Measurements from ENCODE around the gene KCTD13.

The KCTD13 gene

DNA sequence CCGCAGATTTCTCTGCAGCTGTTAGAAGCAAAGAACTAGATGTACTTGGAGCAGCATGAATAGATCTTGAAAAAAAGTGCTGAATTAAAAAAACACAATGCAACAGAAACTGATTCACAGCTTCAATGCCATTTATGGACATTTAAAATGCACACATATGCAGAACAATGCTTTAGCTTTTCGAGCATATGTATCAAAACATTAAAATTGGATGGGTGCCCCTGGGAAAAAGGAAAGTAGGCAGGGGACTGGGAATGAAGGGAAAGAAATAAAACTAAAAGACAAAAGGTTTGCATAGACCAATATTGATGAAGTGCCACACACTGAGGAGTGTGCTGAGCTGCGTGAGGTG is 5.0 kb downstream of the KCTD13 start:
- H3K4me1 ChIP-seq (ENCODE audit: control insufficient read depth, insufficient read depth, low read length) = peaks cover 4% of the 10 kb centered on the region; the same call in 1 of the 2 replicates
- ChIA-PET CTCF (interaction anchor here (0.6 kb wide), 1 partner anchor 230 kb away, joined by 4 read pairs; no protein-coding TSS in a partner anchor), POLR2A (interaction anchor here (0.6 kb wide), 1 partner anchor 97 kb away, joined by 10 read pairs; no protein-coding TSS in a partner anchor)
- TF ChIP-seq TCF7L2 (IDR thresholded peaks at IDR 0.05; ENCODE audit: borderline replicate concordance, low read depth, low read length) (no peak), ZNF202 (tag by site-specific recombination; IDR thresholded peaks at IDR 0.05; ENCODE audit: borderline replicate concordance) (no peak), OSR2 (tag by site-specific recombination; IDR thresholded peaks at IDR 0.05) (no peak), ZNF621 (tag by site-specific recombination; IDR thresholded peaks at IDR 0.05) (no peak), ZNF571 (tag by site-specific recombination; IDR thresholded peaks at IDR 0.05) (no peak), ZNF37A (tag by site-specific recombination; IDR thresholded peaks at IDR 0.05) (no peak), ZNF707 (tag by site-specific recombination; IDR thresholded peaks at IDR 0.05) (no peak), ZNF501 (tag by site-specific recombination; IDR thresholded peaks at IDR 0.05) (no peak), ZNF274 (IDR thresholded peaks at IDR 0.05; ENCODE audit: low read length) (no peak), ZNF274 (tag by site-specific recombination; IDR thresholded peaks at IDR 0.05; ENCODE audit: borderline replicate concordance) (no peak), ZNF747 (tag by site-specific recombination; IDR thresholded peaks at IDR 0.05) (no peak), GFI1B (tag by site-specific recombination; IDR thresholded peaks at IDR 0.05) (no peak), ZNF391 (tag by site-specific recombination; IDR thresholded peaks at IDR 0.05; ENCODE audit: borderline replicate concordance, low read depth) (no peak), WT1 (tag by site-specific recombination; IDR thresholded peaks at IDR 0.05) (no peak), ZNF596 (tag by site-specific recombination; IDR thresholded peaks at IDR 0.05) (no peak), ZNF155 (tag by site-specific recombination; IDR thresholded peaks at IDR 0.05) (no peak), ZNF560 (tag by site-specific recombination; IDR thresholded peaks at IDR 0.05; ENCODE audit: borderline replicate concordance) (no peak), ZNF140 (tag by site-specific recombination; IDR thresholded peaks at IDR 0.05) (no peak), ZBTB48 (tag by site-specific recombination; IDR thresholded peaks at IDR 0.05) (no peak)
- TF ChIP-seq, protein P1, sequence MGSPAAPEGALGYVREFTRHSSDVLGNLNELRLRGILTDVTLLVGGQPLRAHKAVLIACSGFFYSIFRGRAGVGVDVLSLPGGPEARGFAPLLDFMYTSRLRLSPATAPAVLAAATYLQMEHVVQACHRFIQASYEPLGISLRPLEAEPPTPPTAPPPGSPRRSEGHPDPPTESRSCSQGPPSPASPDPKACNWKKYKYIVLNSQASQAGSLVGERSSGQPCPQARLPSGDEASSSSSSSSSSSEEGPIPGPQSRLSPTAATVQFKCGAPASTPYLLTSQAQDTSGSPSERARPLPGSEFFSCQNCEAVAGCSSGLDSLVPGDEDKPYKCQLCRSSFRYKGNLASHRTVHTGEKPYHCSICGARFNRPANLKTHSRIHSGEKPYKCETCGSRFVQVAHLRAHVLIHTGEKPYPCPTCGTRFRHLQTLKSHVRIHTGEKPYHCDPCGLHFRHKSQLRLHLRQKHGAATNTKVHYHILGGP (tag by site-specific recombination; IDR thresholded peaks at IDR 0.05) = no peak
- TF ChIP-seq, protein P2, sequence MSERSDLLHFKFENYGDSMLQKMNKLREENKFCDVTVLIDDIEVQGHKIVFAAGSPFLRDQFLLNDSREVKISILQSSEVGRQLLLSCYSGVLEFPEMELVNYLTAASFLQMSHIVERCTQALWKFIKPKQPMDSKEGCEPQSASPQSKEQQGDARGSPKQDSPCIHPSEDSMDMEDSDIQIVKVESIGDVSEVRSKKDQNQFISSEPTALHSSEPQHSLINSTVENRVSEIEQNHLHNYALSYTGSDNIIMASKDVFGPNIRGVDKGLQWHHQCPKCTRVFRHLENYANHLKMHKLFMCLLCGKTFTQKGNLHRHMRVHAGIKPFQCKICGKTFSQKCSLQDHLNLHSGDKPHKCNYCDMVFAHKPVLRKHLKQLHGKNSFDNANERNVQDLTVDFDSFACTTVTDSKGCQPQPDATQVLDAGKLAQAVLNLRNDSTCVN (tag by site-specific recombination; optimal IDR thresholded peaks at IDR 0.05) = no peak
- H3K9me3 ChIP-seq (ENCODE audit: control insufficient read depth, insufficient read depth, low read depth, low read length) = no peaks in the 10 kb centered on the region
- no peak overlapping the region for H3K4me3 ChIP-seq (ENCODE audit: low read depth, low read length)
- peaks cover 10 to 48% of the 10 kb centered on the region in 2 experiments for H3K36me3 ChIP-seq (ENCODE audit: control insufficient read depth in 2 of 2, insufficient read depth in 1 of 2, low read length in 2 of 2)
- H3K27ac ChIP-seq (ENCODE audit: extremely low read depth, low read depth, low read length) = no peak overlapping the region

DNA sequence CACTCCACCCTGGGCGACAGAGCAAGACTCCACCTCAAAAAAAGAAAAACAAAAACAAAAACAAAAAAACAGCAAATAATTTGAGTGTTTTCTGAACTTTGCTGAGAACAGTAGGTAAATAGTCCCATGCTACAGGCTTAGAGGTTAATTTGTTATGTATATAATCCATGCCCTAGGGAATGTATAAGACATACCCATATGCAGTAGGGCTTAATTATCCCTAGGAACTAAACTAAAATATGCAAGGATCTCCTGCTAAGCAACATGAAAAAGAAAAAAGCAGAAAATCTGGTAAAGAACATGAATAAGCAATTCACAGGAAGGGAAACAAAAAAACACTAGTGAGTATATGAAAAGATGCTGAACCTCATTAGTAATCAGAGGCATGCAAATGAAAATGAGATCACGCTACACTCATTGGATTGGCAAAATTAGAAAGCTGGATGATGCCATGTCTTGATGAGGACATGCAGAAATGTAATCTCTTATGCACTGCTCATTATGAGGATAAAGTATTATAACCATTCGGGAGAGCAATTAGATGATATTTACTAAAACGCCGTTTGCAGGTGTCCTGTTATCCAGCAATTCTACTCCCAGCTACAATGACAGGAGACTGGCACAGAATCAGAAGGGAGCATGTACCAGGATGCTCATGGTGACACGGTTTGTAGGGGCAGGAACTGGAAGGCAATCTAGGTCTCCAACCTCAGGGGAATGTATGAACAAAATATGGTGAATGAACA is 5.6 kb downstream of the KCTD13 start:
- peaks cover 4% of the 10 kb centered on the region; the same call in 1 of the 2 replicates for H3K4me1 ChIP-seq (ENCODE audit: control insufficient read depth, insufficient read depth, low read length)
- CTCF ChIA-PET = interaction anchor here (0.6 kb wide), 1 partner anchor 230 kb away, joined by 4 read pairs; no protein-coding TSS in a partner anchor
- POLR2A ChIA-PET = interaction anchor here (0.6 kb wide), 1 partner anchor 97 kb away, joined by 10 read pairs; no protein-coding TSS in a partner anchor
- no peak for TF ChIP-seq ZNF530 (tag by site-specific recombination; IDR thresholded peaks at IDR 0.05; ENCODE audit: low read depth)
- no peak for TF ChIP-seq ZNF37A (tag by site-specific recombination; IDR thresholded peaks at IDR 0.05)
- no peak for TF ChIP-seq ZNF140 (tag by site-specific recombination; IDR thresholded peaks at IDR 0.05)
- no peak for TF ChIP-seq ZNF510 (tag by site-specific recombination; IDR thresholded peaks at IDR 0.05; ENCODE audit: insufficient replicate concordance)
- TF ChIP-seq KLF7 (tag by site-specific recombination; IDR thresholded peaks at IDR 0.05; ENCODE audit: borderline replicate concordance) = no peak
- TF ChIP-seq ZFP37 (tag by site-specific recombination; IDR thresholded peaks at IDR 0.05) = no peak
- no peak for TF ChIP-seq ZNF354C (tag by site-specific recombination; IDR thresholded peaks at IDR 0.05; ENCODE audit: borderline replicate concordance, low read depth)
- no peak for TF ChIP-seq SALL2 (tag by site-specific recombination; IDR thresholded peaks at IDR 0.05; ENCODE audit: borderline replicate concordance)
- TF ChIP-seq, protein P3, sequence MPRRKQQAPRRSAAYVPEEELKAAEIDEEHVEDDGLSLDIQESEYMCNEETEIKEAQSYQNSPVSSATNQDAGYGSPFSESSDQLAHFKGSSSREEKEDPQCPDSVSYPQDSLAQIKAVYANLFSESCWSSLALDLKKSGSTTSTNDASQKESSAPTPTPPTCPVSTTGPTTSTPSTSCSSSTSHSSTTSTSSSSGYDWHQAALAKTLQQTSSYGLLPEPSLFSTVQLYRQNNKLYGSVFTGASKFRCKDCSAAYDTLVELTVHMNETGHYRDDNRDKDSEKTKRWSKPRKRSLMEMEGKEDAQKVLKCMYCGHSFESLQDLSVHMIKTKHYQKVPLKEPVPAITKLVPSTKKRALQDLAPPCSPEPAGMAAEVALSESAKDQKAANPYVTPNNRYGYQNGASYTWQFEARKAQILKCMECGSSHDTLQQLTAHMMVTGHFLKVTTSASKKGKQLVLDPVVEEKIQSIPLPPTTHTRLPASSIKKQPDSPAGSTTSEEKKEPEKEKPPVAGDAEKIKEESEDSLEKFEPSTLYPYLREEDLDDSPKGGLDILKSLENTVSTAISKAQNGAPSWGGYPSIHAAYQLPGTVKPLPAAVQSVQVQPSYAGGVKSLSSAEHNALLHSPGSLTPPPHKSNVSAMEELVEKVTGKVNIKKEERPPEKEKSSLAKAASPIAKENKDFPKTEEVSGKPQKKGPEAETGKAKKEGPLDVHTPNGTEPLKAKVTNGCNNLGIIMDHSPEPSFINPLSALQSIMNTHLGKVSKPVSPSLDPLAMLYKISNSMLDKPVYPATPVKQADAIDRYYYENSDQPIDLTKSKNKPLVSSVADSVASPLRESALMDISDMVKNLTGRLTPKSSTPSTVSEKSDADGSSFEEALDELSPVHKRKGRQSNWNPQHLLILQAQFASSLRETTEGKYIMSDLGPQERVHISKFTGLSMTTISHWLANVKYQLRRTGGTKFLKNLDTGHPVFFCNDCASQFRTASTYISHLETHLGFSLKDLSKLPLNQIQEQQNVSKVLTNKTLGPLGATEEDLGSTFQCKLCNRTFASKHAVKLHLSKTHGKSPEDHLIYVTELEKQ (tag by site-specific recombination; IDR thresholded peaks at IDR 0.05; ENCODE audit: borderline replicate concordance) = no peak

More for the DNA sequence above, 5.6 kb downstream of the KCTD13 start:
- Histone ChIP-seq H3K27ac (ENCODE audit: extremely low read depth, low read depth, low read length) (no peak overlapping the region), H3K9me3 (ENCODE audit: control insufficient read depth, insufficient read depth, low read depth, low read length) (no peaks in the 10 kb centered on the region), H3K4me3 (ENCODE audit: low read depth, low read length) (no peak overlapping the region), H3K36me3 (ENCODE audit: control insufficient read depth in 2 of 2, insufficient read depth in 1 of 2, low read length in 2 of 2) (peaks cover 10 to 50% of the 10 kb centered on the region in 2 experiments)
